Small intestine (tissue), 7 donors: ENCODE measurements around the gene RAPGEF1. TPM values are rescaled to one million over a fixed set of nuclear protein-coding genes. Genes with fewer than 3 reads are reported as not detected.
"Not testable (repeated sequence)": the region's sequence is repeated elsewhere in the genome, so short reads cannot be mapped to it uniquely, and the experiment has no call there.

ENCODE experiments used
- DNase-seq, 2 donors: peaks; one replicate each; pipeline versions ENCODE4 v3.0.0 to v3.0.0-alpha.2; 2013
- FAIRE-seq: peaks from 2 replicates; lab custom pipeline; 2012; peaks lifted over from hg19 to GRCh38; lab: Jason Lieb, UNC
- H3K27ac ChIP-seq, 3 donors: one replicate each; pipeline ENCODE4 v1.5.1; 2013; ENCODE audit warnings: low read length in 2 of 3, mild to moderate bottlenecking in 2 of 3, control low read depth in 1 of 3, inconsistent platforms in 1 of 3, low read depth in 1 of 3, moderate library complexity in 1 of 3
- H3K27me3 ChIP-seq, 3 donors: one replicate each; pipeline ENCODE4 v1.6.1; 2013; ENCODE audit warnings: low read length in 3 of 3, inconsistent platforms in 1 of 3; ENCODE audit not compliant: control insufficient read depth in 3 of 3, insufficient read depth in 3 of 3
- H3K36me3 ChIP-seq, 3 donors: one replicate each; pipeline ENCODE4 v1.6.1; 2013; ENCODE audit warnings: low read length in 3 of 3, inconsistent platforms in 1 of 3, low read depth in 1 of 3, mild to moderate bottlenecking in 1 of 3, moderate library complexity in 1 of 3; ENCODE audit not compliant: control insufficient read depth in 3 of 3, insufficient read depth in 2 of 3
- H3K4me1 ChIP-seq, 3 donors: one replicate each; pipeline ENCODE4 v1.6.1; 2013; ENCODE audit warnings: low read length in 2 of 3, inconsistent platforms in 1 of 3, low read depth in 1 of 3, mild to moderate bottlenecking in 1 of 3, moderate library complexity in 1 of 3; ENCODE audit not compliant: control insufficient read depth in 3 of 3, insufficient read depth in 2 of 3
- H3K4me3 ChIP-seq, 3 donors: one replicate each; pipeline ENCODE4 v1.5.1; 2013; ENCODE audit warnings: low read length in 3 of 3, control low read depth in 1 of 3, inconsistent platforms in 1 of 3, low read depth in 1 of 3, mild to moderate bottlenecking in 1 of 3, moderate library complexity in 1 of 3
- H3K9me3 ChIP-seq, 2 donors: one replicate each; pipeline ENCODE4 v1.6.1; 2013; ENCODE audit warnings: low read depth in 1 of 2, low read length in 1 of 2; ENCODE audit not compliant: control insufficient read depth in 2 of 2, insufficient read depth in 1 of 2
- WGBS, 3 donors: extraction: QIAGEN DNeasy Blood & Tissue Kit; methylation state at CpG; one replicate each; pipeline ENCODE4 v1.1.7; 2013; 5-methylcytosine and 5-hydroxymethylcytosine counted together
- polyA plus RNA-seq, 4 donors: library from polyadenylated mRNA; stranded (reverse) in 3 of 4; unstranded in 1 of 4; fragments of 200-250 nt in 3 of 4; fragments of 120-200 nt in 1 of 4; gene quantifications; one replicate each; pipeline versions ENCODE4 v1.2.1 to v1.2.3, GENCODE V29; 2013
- donor health status: healthy with polysubstance abuse.
- donor health status: control.
- donor health status: control.
- donor health status: Bipolar disorder and iron deficiency.
- donor health status: healthy.

Gene RAPGEF1
- polyA plus RNA-seq, 4 donors = 15.4 to 43.4 (median 21.2) TPM

DNA sequence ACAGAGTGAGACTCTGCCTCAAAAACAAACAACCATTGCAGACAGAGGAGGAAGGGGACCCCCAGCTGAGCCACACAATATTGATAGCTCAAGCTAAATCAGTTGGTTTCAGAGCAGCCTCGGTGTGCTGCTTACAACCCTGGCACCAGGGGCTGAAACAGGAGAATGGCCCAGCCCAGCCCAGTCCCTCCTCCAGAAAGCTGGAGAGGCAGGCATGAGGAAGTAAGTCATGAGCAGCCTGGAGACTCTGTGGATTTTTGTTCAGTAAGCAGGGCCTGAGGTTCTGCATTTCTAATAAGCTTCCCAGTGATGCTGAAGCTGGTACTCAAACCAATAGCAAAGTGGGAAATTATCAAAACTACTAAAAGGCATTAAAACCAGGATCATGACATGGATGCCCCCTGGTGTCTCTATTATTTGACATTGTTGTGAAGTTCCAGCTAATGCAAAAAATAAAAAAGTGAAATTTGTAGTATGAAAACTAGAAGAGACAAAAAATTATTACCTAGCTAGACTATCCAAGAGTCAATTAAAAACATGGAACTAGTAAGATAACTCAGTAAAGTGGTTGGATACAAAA, 180.4 kb downstream of the RAPGEF1 start:
- no peak for DNase-seq
- H3K27ac ChIP-seq = no peak overlapping the region
- no peak overlapping the region for H3K4me3 ChIP-seq
- H3K4me1 ChIP-seq = no peaks in the 10 kb centered on the region
- WGBS, 3 donors = 79 to 88% (median 83%) methylated on average over 1 of the region's 1 CpG
- peaks cover 0 to 9% of the 10 kb centered on the region in 2 donors for H3K9me3 ChIP-seq
- H3K36me3 ChIP-seq = peaks cover 0 to 6% (median 0%) of the 10 kb centered on the region in 3 donors
- peaks cover 0 to 10% (median 2%) of the 10 kb centered on the region in 3 donors for H3K27me3 ChIP-seq
- FAIRE-seq = no peak

DNA sequence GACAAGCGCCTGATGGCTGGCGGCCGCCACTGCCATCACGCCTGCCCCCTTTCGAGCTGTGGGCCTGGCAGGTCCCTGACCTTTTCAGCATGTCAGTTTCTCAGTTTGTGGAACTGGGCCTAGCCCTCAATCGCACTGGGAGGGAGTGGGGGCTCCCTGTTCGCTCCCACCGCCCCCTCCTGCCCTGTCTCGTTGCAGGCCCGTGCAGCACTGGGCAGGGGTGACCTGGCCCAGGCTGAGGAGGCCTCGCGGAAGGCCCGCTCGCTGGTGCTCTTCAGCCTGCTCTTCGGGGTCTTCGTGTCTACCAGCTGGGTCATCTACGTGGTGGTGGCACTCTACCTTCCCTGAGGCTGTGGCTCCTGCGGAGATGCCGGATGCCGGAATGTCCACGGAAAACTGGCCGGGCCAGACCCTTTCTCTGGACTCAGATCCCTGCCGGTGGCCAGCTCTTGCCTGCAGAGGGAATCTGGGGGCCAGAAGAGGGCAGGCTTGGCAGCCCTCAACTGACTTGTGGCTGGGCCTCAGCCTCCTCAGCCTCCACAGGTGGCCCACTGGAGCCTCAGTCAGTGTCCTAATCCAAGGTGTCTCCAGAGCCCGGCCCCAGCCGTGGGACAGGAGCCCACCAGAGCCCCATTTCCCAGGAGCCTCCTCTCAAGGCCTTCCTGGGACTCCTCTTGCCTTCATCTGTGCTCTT, 181.9 kb downstream of the RAPGEF1 start:
- FAIRE-seq (no peak), DNase-seq (no peak)
- 92 to 93% (median 93%) methylated on average over 22 to 25 of the region's 25 CpGs for WGBS, 3 donors
- no peak overlapping the region for H3K27ac ChIP-seq
- H3K9me3 ChIP-seq = peaks cover 0 to 14% of the 10 kb centered on the region in 2 donors
- peaks cover 0 to 21% (median 10%) of the 10 kb centered on the region in 3 donors for H3K27me3 ChIP-seq
- no peak overlapping the region for H3K4me3 ChIP-seq
- H3K36me3 ChIP-seq = peaks cover 0 to 6% (median 0%) of the 10 kb centered on the region in 3 donors
- no peaks in the 10 kb centered on the region for H3K4me1 ChIP-seq

DNA sequence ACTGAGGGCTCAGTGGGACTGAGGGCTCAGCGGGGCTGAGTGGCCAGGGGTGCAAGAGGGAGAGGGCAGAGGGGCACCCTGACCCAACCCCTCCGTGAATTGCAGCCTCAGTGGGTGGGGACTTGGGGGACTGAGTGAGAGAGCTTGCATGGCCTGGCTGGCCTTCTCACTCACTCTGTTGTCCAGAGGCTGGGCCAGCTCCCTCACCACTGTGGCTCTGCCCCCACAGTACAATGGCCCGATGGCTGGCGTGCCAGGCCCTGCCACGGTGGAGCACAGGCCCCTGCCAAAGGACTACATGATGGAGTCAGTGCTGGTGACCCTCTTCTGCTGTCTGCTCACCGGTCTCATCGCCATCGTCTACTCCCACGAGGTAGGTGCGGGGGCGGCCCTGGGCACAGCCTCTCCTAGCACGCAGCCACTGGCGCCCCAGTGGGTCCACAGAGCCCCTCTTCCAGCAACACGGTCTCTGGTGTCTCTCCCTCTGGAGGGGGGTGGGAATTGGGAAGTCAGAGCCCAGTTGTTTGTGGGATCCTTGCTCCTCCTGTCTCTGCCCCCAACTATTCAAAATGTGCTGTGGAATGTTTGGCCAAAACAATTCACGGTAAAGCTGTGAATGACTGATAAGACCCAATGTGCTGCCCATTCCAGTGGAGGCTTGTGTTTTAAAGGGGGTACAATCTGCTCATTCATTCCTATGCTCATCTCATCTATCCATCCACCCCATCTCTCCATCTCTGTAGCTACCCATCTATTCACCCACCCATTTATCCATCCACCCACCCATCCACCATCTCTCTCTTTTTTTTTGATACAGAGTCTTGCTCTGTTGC, 183.8 kb downstream of the RAPGEF1 start:
- Histone ChIP-seq H3K36me3 (peaks cover 0 to 6% (median 0%) of the 10 kb centered on the region in 3 donors), H3K4me1 (no peaks in the 10 kb centered on the region), H3K4me3 (no peak overlapping the region), H3K27ac (no peak overlapping the region), H3K27me3 (peaks cover 0 to 21% (median 13%) of the 10 kb centered on the region in 3 donors), H3K9me3 (peaks cover 0 to 8% of the 10 kb centered on the region in 2 donors)
- no peak for FAIRE-seq
- WGBS, 3 donors = 89 to 95% (median 92%) methylated on average over 15 of the region's 15 CpGs
- DNase-seq = no peak

DNA sequence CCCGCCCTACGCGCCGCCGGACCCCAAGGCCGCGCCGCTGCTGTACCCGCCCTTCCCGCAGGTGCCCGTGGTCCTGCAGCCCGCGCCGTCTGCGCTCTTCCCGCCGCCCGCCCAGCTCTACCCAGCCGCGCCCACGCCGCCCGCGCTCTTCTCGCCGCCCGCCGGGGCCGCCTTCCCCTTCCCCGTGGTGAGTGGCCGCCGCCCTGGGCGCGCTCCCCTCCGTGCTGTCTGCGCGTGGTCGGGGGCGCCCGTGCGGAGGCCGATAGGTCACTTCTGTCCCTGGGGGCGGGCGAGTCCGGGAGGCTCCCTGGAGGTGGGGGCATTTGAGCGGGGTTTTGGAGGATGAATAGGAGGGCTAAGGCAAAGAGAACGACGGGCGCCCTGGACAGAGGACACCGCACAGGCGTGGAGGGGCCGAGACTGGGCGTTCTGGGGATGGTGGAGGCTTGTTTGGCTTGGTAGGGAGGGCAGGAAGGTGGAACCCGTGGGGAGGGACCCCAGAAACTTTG, 185.0 kb downstream of the RAPGEF1 start:
- 41 to 92% (median 66%) methylated on average over 33 to 54 of the region's 54 CpGs for WGBS, 3 donors
- peaks cover 0 to 6% (median 0%) of the 10 kb centered on the region in 3 donors for H3K36me3 ChIP-seq
- FAIRE-seq (no peak), DNase-seq (no peak)
- peaks cover 0 to 5% of the 10 kb centered on the region in 2 donors for H3K9me3 ChIP-seq
- H3K27me3 ChIP-seq = peaks cover 0 to 21% (median 13%) of the 10 kb centered on the region in 3 donors
- H3K27ac ChIP-seq = no peak overlapping the region
- no peaks in the 10 kb centered on the region for H3K4me1 ChIP-seq
- no peak overlapping the region for H3K4me3 ChIP-seq

DNA sequence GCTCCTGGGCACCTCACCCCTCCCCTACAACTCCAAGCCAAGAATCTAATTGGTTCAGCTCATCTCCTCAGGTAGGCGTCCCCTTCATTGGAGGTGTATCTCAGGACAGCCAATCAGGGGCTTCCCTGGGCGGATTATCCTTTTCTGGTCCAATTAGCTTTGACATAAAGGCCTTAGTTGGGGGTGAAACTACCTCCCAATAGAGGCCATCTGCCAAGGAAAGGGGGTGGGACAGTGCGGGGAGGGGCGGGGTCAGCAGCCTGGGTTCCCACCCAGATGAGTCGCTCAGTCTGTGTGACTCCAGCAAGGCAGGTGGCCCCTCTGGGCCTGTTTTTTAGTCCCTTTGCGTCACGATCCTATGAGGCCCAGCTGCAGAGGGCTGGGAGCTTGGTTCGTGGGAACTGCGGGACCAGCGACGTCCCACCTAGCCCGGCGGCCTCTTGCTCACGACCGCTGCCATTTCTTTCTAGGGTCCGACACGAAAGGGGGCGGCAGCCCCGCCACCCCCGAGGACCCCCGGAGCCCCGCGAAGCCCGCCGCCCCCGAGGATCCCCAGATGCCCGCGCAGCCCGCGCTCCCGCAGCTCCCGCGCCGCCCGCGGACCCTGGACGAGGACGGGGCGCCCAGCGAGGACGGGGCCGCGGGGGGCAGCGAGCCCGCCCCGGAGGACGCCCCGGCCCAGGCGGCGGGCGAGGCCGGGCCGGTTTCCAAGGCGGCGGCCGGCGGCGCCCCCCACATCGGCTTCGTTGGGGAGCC, 185.6 kb downstream of the RAPGEF1 start:
- FAIRE-seq (no peak), DNase-seq (no peak)
- H3K36me3 ChIP-seq = peaks cover 0 to 6% (median 0%) of the 10 kb centered on the region in 3 donors
- H3K4me3 ChIP-seq = no peak overlapping the region
- H3K27ac ChIP-seq = no peak overlapping the region
- H3K9me3 ChIP-seq = peaks cover 0 to 5% of the 10 kb centered on the region in 2 donors
- peaks cover 0 to 21% (median 13%) of the 10 kb centered on the region in 3 donors for H3K27me3 ChIP-seq
- WGBS, 3 donors = 47 to 92% (median 72%) methylated on average over 42 to 60 of the region's 60 CpGs
- H3K4me1 ChIP-seq = no peaks in the 10 kb centered on the region

DNA sequence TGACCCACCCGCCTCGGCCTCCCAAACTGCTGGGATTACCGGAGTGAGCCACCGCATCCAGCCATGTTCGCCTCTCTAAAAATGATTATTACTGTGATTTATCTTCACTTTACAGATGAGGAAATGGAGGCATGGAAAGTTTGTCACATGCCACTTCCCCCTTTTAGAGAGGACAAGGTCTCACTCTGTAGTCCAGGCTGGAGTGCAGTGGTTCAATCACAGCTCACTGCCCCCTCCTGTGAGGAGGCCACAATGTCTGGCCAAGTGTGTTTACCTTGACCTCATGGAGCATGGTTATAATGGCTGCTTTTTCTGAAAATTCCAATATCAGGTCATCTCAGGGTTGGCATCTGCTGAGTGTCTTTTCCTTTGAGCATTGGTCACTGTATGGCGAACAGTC, 187.8 kb downstream of the RAPGEF1 start:
- no peaks in the 10 kb centered on the region for H3K4me1 ChIP-seq
- peaks cover 0 to 3% (median 0%) of the 10 kb centered on the region in 3 donors for H3K36me3 ChIP-seq
- FAIRE-seq (no peak), DNase-seq (no peak)
- H3K4me3 ChIP-seq = no peak overlapping the region
- H3K9me3 ChIP-seq = peaks cover 0 to 5% of the 10 kb centered on the region in 2 donors
- WGBS, 3 donors = 80 to 92% (median 86%) methylated on average over 6 of the region's 6 CpGs
- peaks cover 0 to 33% (median 18%) of the 10 kb centered on the region in 3 donors for H3K27me3 ChIP-seq
- H3K27ac ChIP-seq = no peak overlapping the region

DNA sequence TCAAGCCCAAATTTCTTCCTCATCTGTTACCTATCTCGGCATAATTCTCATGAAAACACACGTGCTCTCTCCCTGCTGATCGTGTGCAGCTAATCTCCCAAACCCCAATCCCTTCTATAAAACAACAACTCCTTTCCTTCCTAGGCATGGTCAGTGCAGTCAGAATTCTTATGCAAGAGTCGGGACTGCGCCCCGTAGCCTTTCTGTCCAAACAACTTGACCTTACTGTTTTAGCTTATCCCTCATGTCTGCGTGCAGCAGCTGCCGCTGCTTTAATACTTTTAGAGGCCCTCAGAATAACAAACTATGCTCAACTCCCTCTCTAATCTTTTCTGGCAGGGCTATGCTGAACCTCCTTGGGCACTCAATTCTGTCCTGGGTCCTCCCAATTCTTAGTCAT, 189.4 kb downstream of the RAPGEF1 start:
- not testable (repeated sequence) for H3K4me3 ChIP-seq, H3K4me1 ChIP-seq, FAIRE-seq, H3K9me3 ChIP-seq, H3K27ac ChIP-seq, H3K36me3 ChIP-seq, DNase-seq
- peaks cover 4 to 44% (median 27%) of the 10 kb centered on the region in 3 donors for H3K27me3 ChIP-seq
- 74 to 88% (median 76%) methylated on average over 8 of the region's 8 CpGs for WGBS, 3 donors
